Activated CD8-positive, alpha-beta memory T cell treated with anti-CD3 and anti-CD28 coated beads for 24 hours (primary cell): Measurements from ENCODE around the gene TBC1D5.
"Not testable (repeated sequence)": the region's sequence is repeated elsewhere in the genome, so short reads cannot be mapped to it uniquely, and the experiment has no call there.

ENCODE experiments used
- DNase-seq: peaks from one replicate; pipeline ENCODE4 v3.0.0-alpha.2; 2020

Gene TBC1D5

DNA sequence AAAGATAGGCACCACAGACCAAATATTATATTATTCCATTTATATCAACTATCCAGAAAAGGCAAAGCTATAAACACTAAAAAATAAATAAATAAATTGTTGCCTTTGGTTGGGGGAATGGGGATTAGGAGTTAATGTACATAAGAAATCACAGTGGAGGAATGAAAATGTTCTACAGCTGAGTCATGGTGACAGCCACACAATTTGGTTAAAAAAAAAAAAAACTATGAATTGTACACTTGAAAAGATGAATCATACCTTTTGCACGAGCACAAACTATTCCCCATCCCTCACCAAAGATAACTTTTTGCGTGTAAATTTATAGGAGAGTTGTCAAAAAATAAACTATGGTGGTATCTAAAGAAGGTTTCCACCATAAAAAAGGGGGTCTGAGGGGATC is 103.2 kb downstream of the TBC1D5 start:
- DNase-seq: no peak

DNA sequence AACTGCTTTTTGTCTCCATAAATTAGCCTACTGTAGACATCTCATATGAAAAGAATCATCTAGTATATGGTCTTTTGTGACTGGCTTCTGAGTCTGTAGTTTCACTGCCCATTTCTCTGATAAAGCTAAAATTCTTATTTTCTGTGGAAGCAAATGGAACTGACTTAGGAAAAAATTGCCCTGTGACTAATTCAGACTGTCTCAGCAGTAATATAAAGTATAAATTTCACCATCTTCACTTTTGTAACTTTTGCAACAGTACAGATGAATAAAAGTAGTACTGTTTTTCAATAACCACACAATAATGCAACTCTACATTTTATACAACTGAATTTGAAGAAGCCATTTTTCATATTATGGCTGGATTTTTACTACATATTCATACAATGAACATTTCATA is 104.1 kb downstream of the TBC1D5 start:
- DNase-seq: no peak

DNA sequence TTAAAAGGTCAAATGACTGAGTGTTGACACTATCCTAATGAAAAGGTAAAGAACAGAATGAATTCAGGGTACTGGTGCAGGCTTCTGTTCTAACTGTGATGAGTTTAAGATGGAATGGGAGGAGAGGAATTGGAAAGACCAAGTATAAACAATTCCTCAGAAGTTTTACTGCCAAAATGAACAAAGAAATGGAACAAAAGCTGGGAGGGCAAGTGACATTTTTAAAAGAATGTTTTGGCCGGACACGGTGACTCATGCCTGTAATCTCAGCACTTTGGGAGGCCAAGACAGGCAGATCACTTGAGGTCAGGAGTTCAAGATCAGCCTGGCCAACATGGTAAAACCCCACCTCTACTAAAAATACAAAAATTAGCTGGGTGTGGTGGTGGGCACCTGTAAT is 106.8 kb downstream of the TBC1D5 start:
- DNase-seq: not testable (repeated sequence)

DNA sequence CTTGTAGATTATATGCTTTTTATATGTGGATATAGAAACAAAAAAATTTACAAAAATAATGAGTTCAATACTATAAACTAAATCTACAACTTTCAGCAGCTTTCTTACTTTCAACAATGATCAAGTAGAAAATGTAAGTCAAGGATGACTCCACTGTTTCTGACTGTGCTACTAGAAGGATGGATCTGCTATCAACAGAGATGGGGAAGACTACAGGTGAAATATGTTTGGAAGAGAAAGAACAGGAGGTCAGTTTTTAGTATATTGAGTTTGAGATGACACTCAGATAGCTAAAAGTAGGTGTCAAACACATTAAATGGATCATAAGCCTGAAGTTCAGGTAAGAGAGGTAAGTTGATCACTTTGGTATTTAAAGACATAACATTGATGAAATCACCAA is 107.5 kb downstream of the TBC1D5 start:
- DNase-seq: no peak

DNA sequence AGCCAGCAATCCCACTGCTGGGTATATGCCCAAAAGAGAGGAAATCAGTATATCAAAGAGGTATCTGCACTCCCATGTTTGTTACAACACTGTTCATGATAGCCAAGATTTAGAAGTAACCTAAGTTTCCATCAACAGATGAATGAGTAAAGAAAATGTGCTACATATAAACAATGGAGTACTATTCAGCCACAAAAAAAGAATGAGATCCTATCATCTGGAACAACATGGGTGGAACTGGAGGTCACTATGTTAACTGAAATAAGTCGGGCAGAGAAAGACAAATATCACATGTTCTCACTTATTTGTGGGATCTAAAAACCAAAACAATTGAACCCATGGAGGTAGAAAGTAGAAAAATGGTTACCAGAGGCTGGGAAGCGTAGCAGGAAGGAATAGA is 108.2 kb downstream of the TBC1D5 start:
- no peak for DNase-seq

DNA sequence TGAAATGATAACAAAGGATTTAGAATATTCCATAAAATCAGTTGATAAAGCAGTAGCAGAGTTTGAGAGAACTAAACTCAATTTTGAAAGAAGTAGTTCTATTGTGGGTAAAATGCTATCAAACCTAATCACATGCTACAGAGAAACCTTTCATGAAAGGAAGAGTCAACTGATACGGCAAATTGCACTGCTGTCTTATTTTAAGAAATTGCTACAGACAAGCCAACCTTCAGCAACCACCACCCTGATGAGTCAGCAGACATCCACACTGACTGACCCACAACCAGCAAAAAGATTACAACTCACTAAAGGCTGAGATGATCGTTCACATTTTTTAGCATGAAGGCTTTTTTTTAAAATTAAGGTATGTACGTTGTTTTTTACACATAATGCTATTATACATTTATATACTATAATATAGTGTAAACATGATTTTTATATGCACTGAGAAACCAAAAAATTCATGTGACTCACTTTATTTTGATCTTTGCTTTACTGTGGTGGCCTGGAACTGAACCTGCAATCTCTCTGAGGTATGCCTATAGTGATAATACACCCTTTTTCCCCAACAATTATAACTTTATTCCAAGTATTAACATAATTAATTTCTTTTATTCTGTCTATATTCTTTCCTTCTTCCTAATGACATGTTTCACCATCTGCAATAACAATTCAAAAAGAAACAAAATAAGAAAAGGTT is 109.9 kb downstream of the TBC1D5 start:
- no peak for DNase-seq

DNA sequence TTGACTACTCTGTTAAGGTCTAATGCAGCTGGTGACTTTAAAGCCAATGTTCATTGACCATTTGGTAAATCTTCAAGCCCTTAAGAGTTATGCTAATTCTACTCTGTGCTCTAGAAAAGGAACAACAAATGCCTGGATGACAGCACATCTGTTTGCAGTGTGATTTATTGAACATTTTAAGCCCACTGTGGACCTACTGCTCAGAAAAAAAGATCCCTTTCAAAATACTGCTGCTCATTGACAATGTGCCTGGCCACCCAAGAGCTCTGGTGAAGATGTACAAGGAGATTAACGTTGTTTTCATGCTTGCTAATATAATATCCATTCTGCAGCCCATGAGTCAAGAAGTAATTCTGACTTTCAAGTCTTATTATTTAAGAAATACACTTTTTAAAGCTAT is 110.8 kb downstream of the TBC1D5 start:
- DNase-seq: no peak

DNA sequence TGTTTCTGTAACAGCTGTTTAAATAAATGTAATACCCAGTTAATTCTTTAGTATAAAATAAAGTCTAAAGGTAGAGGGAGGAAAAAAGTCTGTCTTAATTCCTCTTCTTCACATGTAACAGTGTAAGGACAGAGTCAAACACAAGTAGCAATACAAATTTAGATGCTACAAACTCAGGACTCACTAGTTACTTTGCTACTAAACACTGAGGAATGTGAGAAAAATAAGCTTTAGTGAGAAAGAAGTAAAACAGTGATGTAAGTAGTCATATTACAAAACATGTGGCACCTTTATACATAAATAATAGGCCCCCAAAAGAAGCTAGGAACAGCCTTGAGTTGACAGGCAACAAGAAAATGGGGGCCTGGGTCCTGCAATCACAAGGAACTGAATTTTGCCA is 113.0 kb downstream of the TBC1D5 start:
- DNase-seq: no peak

DNA sequence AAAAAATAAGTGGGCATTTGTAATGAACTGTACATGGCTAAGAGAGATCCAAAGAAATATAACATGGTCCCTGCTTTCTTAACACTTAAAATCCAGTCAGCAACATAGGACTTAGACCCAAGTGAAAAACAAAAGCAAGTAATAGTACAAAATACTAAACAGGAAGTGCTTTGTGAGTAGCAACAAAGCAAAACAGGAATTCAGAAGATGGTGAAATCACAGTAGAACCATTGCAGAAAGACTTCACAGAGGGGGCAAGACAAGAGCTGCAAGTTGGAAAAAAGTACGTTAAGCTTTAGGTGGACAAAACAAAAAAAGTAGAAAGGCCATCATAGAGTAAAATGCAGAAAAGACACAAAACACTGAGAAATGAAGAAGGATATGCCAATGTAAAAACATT is 116.0 kb downstream of the TBC1D5 start:
- DNase-seq: no peak

DNA sequence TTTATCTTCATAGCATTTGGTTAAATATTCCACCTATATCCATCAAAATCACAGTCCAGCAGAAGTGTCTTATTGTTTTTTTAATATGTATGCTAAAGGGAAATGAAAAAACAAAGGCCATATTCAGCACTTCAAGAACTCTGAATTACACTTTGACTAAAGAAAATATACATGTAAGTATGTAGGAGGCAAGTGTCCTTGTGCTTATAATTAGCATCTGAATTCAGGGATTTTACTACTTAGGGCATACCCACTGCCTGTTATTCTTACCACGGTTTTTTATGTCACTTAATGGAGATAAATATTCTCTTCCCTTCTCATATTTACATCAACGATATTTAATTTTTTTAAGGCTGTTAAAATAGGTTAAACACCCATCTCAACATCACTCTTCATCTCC is 117.3 kb downstream of the TBC1D5 start:
- DNase-seq: no peak

DNA sequence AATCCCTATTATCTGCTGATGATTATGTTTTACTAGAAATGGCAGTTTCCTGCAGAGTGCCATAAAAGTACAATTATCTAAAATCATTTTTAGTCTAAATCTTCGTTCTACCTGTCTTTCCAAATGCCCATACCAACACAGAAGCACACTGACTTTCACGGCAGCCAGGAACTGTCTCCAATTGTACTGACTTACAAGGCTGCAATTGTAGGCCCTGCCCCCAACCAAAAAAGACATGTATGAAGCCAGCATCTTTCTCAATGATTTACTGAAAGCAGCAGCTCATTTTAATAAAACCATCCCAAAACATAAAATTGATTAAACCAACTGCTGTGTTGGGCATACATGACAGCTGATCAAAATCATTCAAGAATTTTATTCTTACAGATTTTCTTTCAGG is 119.0 kb downstream of the TBC1D5 start:
- DNase-seq: no peak

DNA sequence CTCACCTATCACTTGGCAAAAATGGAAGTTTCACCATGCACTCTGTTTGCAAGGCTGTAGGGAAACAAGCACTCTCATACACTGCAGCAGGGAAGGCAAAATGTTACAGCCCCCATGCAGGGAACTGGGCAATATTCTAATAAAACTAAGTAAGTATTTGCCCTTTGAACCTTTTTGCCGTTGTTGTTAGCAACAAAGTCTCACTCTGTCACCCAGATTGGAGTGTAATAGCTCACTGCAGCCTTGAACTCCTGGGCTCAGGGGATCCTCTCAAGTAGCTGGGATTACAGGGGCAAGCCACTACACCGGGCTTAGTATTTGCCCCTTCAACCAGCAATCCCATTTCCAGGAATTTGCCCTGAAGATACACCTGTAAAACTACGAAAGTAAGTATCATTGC is 122.5 kb downstream of the TBC1D5 start:
- DNase-seq: no peak

DNA sequence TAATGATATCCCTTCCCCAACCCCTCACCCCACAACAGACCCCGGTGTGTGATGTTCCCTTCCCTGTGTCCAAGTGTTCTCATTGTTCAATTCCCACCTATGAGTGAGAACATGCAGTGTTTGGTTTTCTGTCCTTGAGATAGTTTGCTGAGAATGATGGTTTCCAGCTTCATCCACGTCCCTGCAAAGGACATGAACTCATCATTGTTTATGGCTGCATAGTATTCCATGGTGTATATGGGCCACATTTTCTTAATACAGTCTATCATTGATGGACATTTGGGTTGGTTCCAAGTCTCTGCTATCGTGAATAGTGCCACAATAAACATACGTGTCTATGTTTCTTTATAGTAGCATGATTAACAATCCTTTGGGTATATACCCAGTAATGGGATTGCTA is 129.4 kb downstream of the TBC1D5 start:
- not testable (repeated sequence) for DNase-seq

DNA sequence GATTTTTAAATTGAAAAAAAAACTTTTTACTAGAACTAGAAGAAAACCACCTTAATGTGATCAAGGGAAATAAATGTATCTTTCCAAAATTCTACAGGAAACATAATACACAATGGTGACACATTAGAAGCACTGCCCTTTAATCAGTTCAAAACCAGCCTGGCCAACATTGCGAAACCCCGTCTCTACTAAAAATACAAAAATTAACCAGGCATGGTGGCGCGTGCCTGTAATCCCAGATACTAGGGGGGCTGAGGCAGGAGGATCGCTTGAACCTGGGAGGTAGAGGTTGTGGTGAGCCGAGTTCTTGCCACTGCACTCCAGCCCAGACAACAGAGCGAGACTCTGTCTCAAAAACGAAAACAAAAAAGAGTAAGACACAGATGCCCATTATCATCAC is 134.5 kb downstream of the TBC1D5 start:
- no peak for DNase-seq

DNA sequence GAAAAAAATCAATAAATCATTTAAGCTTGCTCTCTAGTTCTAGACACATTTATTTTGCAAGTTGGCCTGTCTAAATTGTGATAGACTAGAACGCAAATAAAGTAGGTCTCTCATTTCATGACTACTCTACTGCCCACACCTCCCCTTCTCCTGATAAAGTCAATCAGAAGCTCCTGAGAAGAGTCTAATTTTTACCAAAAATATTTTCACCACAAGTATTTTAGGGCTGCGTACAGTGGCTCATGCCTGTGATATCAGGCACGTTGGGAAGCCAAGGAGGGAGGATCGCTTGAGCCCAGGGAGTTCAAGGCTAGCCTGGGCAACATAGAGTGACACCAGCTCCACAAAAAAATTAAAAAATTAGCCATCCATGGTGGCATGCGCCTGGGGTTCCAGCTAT is 136.5 kb downstream of the TBC1D5 start:
- DNase-seq: no peak

DNA sequence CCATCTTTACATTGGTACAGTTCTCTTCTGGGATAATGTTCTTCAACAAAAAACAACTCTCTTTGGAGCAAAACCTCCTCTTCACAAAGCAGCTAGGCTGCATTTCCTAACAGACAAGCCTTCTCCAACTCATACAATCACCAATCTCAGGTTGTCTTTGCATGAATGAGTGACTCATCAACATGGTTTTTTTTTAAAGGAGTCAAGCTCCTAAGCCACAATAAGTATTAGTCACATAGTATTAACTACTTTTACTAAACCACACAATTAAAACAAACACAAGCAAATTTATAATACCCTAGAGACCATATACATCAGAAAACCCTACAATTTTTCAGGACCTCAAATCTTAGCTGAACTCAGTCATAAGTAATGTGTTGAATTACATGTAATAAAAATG is 137.4 kb downstream of the TBC1D5 start:
- DNase-seq: no peak

DNA sequence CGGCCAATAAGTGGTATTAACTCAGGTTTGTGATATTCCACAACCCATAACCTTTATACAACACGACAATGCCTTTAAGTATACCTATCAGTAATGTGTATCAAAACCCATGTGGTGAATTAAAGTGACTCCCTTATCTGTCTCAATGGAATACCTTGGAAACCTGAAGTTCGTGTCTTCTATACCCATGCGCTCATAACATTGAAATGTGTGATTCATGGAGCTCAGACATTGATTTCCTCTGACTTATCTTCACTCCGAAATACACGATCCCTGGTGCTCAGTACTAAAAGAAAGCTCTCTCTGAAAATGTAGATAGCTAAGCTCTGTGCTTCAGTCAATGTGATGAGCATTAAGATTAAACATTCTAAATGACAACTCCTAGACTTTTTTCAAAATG is 140.3 kb downstream of the TBC1D5 start:
- DNase-seq: no peak

DNA sequence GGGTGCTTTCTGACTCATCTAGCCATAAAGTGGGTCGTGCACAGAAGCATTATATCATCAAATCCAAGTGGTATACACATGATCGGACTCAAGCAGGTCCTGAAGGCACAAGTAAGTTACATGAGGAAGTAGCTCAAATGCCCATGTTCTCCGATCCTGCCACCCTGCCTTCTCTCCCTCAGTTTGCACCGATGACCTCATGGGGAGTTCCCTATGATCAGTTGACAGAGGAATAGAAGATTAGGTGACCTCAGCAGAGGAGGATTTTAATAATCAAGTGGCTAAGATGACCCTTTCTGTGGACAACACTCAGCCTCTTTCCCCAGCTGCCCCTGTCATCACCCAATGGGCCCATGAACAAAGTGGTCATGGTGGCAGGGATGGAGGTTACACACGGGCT is 149.5 kb downstream of the TBC1D5 start:
- no peak for DNase-seq

DNA sequence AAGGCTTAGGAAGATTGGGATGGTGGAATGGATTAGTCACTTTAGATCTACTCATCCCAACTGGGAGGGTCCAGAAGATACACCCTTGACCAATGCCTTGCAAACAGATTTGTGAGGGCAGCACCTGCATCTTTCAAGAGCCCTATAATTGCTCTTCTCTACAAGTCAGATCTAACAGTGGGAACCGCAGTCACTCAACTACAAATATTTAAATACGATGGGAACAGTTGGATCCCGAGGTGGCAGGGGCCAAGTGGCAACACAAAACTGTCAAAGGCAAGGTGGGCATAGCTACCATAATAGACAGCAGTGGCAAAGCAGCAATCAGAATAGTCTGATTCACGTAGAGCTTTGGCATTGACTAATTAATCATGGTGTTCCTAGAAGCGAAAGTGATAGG is 152.0 kb downstream of the TBC1D5 start:
- no peak for DNase-seq

DNA sequence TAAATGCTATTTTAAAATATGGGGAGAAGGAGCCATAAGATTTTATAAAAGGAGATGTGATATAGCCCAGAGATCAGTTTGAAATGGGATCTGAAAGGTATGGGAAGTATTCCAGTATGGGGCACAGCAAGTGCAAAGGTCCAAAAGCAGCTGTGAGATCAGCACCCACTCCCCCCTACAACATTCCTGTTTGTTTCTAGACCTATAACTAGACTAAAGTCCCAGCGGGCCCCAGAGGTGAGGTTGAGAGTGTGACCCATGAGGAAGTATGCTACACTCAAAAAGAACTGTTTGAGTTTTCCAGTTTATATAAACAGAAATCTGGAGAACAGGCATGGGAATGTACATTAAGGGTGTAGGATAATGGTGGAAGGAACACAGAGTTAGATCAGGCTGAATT is 152.5 kb downstream of the TBC1D5 start:
- DNase-seq: no peak

DNA sequence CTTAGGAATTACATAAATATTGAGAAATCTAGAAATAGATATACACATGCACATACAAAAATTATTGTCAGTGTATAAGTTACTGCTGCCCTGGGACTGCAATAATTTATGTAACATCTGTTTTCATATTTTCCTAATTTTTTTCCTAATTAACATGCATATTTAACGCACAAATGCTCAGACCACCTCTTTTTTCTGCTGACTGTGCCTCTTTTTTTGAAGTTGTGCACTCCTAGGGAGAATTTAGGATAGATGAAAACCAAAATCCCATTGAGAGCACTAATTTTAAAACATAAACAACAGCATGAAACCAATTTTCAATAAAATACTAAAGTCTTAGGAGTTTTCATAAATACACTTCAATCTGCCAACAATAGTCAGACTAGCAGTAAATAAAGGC is 154.0 kb downstream of the TBC1D5 start:
- DNase-seq: no peak

DNA sequence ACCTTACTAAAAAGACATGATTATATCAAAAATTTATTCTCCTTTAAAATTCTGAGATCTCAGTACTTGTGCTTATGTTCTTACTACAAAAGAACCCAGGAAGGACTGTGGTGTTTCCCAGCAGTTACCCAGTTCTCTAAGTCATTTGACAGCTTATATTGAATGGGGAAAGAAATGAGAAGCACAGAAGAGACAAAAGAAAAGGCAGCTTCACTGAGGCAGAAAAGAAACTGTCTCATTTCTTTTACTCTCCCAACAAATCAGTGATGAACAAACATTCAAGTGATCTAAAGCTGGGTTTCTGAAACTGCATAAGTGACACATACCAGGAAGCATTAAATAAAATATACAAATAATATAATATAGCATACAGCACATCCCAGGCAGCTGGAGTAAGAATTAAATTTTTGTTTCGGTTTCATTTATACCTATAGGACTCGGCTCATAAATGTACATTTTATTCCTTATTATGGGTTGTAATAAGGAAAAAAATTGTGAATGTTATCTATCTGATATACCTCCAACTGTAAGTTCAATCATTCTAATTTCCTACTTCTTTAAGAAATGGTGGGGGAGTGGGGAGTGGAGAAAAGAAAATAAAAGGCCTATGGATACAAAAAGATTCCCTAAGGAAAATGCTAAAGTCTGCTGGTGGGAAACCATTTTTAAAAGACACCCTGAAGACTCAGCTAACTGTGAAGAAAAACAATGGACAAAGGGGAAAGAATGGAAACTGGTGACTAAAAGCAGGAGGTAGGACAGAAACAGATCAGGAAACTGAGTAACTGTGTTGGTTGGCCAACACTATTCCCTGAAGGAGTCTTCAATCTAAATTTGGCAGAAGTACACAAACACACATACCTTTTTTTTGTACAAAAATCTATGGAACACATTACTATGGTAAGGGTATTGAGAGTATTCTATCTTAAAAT is 156.8 kb downstream of the TBC1D5 start:
- DNase-seq: no peak

DNA sequence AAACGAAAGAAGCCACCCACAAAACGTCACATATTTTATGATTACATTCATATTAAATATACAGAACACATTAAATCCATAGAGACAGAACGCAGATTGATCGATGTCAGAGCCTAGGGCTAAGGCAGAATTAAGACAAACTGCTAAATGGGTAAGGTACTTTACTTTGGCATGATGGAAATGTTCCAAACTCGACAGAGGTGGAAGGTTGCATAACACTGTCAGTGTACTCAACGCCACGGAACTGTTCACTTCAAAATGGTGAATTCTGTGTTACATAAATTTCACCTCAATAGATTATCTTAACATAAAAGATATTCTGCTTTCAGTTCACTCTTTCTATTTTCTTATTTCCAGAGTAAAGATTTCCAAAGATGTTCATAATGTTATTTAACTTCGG is 158.4 kb downstream of the TBC1D5 start:
- no peak for DNase-seq

DNA sequence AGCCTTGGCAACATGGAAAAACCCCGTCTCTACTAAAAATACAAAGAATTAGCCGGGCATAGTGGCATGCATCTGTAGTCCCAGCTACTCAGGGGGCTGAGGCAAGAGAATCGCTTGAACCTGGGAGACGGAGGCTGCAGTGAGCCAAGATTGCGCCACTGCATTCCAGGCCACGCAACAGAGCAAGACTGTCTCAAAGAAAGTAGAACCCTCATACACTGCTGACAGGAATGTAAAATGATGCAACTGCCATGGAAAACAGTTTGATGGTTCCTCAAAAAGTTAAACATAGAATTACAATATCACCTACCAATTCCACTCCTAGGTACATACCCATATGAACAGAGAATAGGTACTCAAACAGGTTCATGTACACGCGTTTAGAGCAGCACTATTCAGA is 158.9 kb downstream of the TBC1D5 start:
- no peak for DNase-seq
